Heart left ventricle (tissue), 16 donors: Measurements from ENCODE around the gene ISG15. TPM values are rescaled to one million over a fixed set of nuclear protein-coding genes. Genes with fewer than 3 reads are reported as not detected.

Experiments used
- ATAC-seq, 4 donors: fragments of 200-7000 bp; cut with Tn5 transposase; one replicate each; pipeline ENCODE4 v1.9.1; 2020 to 2022; ENCODE audit warnings: moderate library complexity in 4 of 4, mild to moderate bottlenecking in 3 of 4, moderate number of reproducible peaks in 1 of 4
- DNase-seq, 5 donors: peaks; one replicate each; pipeline ENCODE4 v3.0.0-alpha.2; 2020
- H3K27ac ChIP-seq, 12 donors: fragments of 200-600 bp; sonication (generic) in 4 of 12; one replicate each; pipeline versions ENCODE4 v1.5.0 to v1.8.0; 2016 to 2022; ENCODE audit warnings: mild to moderate bottlenecking in 2 of 12
- H3K27me3 ChIP-seq, 9 donors: fragments of 200-600 bp; sonication (generic) in 2 of 9; one replicate each; pipeline versions ENCODE4 v1.5.1 to v1.8.0; 2016 to 2022; ENCODE audit warnings: mild to moderate bottlenecking in 3 of 9
- H3K36me3 ChIP-seq, 9 donors: fragments of 200-600 bp; sonication (generic) in 2 of 9; one replicate each; pipeline versions ENCODE4 v1.5.0 to v1.8.0; 2018 to 2022; ENCODE audit warnings: mild to moderate bottlenecking in 2 of 9
- H3K4me1 ChIP-seq, 12 donors: fragments of 200-600 bp; sonication (generic) in 4 of 12; one replicate each; pipeline versions ENCODE4 v1.5.0 to v1.8.0; 2016 to 2022; ENCODE audit warnings: mild to moderate bottlenecking in 3 of 12
- H3K4me3 ChIP-seq, 12 donors: fragments of 200-600 bp; sonication (generic) in 4 of 12; one replicate each; pipeline versions ENCODE4 v1.5.0 to v1.8.0; 2017 to 2022; ENCODE audit warnings: mild to moderate bottlenecking in 9 of 12, moderate library complexity in 4 of 12
- H3K9me3 ChIP-seq, 12 donors: fragments of 200-600 bp; sonication (generic) in 4 of 12; one replicate each; pipeline versions ENCODE4 v1.5.0 to v1.8.0; 2016 to 2022; ENCODE audit warnings: mild to moderate bottlenecking in 1 of 12
- POLR2A ChIP-seq, 2 donors: fragments of 450-650 bp; IDR thresholded peaks; one replicate each; pipeline ENCODE4 v1.6.1; 2017; ENCODE audit warnings: antibody characterized with exemption in 2 of 2, mild to moderate bottlenecking in 2 of 2, moderate library complexity in 2 of 2
- WGBS, 4 donors: extraction: QIAGEN DNeasy Blood & Tissue Kit in 2 of 4; methylation state at CpG; one replicate each; pipeline versions ENCODE4 v1.1.5 to v1.1.7; 2013 to 2018; 5-methylcytosine and 5-hydroxymethylcytosine counted together
- intact Hi-C, 10 donors: fragments of 100-400 bp; cut with DNase I; formaldehyde crosslinking; loops; one replicate each; pipeline versions ENCODE4 v1.11.1 to v1.14.2; 2022
- polyA plus RNA-seq, 2 donors: library from polyadenylated mRNA; stranded (reverse); fragments of 200-250 nt; gene quantifications; one replicate each; pipeline ENCODE4 v1.2.3, GENCODE V29; 2013
- total RNA-seq, 9 donors: library from RNA; depleted of rRNA in 2 of 9; stranded (reverse); fragments of >200 nt in 2 of 9; fragmentation: NEBNext Ultra II Directional in 3 of 9; extraction: Animal tissue kit (Norgen Biotek cat#: 25700) in 3 of 9; gene quantifications; one replicate each; pipeline versions ENCODE4 v1.1.0 to v1.2.4, GENCODE V29; 2016 to 2023
- TF ChIP-seq, protein P1 (sequence below), 12 donors: fragments of 200-600 bp; sonication (generic) in 4 of 12; IDR thresholded peaks; one replicate each; pipeline versions ENCODE4 v1.5.0 to v1.8.0; 2018 to 2022; ENCODE audit warnings: antibody characterized with exemption in 12 of 12, mild to moderate bottlenecking in 5 of 12
- donor health status: ischemic (EF 13 %, LVEDD 7.1; RV severe dilation, severe dysfunction).
- donor health status: healthy with polysubstance abuse.
- donor health status: DM: no; HTN: yes; CAD: no.
- donor health status: DM: no; HTN: no; CAD: no.
- donor health status: ischemic (EF 25% LVEDD 6.9; RV normal size, moderate dysfunction).
- donor health status: ischemic (EF 25% LVEDD 5.7; RV mildly dilated, moderate dysfunction).
- donor health status: healthy.
- donor health status: DM: yes; HTN: yes; CAD: no.
- donor health status: ischemic (EF 35%, LVEDD 5.7; RV mildly dilated, moderate dysfunction).
- donor health status: nonischemic (EF 11% LVEDD 7.7; RV severe dilation, severe dysfunction).
- donor health status: DM: yes; HTN: yes; CAD: no.
- donor health status: PGD.
- donor health status: ischemic (EF 29% LVEDD 5.4; RV normal size, mild dysfunction).
- donor health status: nonischemic (EF 23%, LVEDD 6.1; RV moderate dilation, normal function).

Gene ISG15
- total and polyA plus RNA-seq, 11 donors: 17.0 to 189 (median 34.4) TPM

DNA sequence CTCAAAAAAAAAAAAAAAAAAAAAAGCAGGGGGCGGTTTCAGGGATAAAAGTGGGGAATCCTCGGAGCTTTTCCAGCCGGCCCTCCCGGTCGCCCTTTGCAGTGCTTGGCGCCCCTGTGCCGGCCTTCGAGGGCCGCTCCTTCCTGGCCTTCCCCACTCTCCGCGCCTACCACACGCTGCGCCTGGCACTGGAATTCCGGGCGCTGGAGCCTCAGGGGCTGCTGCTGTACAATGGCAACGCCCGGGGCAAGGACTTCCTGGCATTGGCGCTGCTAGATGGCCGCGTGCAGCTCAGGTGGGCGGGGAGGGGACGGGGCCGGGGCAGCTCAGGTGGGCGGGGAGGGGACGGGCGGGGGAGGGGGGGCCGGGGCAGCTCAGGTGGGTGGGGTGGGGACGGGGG lies 35.5 kb downstream of the ISG15 start:
- WGBS, 4 donors: 91 to 98% (median 96%) methylated on average over 18 to 28 of the region's 28 CpGs
- ATAC-seq (no peak), DNase-seq (no peak)
- Histone ChIP-seq H3K4me3 (no peak overlapping the region), H3K9me3 (no peaks in the 10 kb centered on the region), H3K4me1 (no peaks in the 10 kb centered on the region), H3K27ac (no peak overlapping the region), H3K36me3 (peaks cover 0 to 65% (median 5%) of the 10 kb centered on the region in 9 donors), H3K27me3 (no peaks in the 10 kb centered on the region)
- intact Hi-C loops: no loop called here
- TF ChIP-seq, protein P1, sequence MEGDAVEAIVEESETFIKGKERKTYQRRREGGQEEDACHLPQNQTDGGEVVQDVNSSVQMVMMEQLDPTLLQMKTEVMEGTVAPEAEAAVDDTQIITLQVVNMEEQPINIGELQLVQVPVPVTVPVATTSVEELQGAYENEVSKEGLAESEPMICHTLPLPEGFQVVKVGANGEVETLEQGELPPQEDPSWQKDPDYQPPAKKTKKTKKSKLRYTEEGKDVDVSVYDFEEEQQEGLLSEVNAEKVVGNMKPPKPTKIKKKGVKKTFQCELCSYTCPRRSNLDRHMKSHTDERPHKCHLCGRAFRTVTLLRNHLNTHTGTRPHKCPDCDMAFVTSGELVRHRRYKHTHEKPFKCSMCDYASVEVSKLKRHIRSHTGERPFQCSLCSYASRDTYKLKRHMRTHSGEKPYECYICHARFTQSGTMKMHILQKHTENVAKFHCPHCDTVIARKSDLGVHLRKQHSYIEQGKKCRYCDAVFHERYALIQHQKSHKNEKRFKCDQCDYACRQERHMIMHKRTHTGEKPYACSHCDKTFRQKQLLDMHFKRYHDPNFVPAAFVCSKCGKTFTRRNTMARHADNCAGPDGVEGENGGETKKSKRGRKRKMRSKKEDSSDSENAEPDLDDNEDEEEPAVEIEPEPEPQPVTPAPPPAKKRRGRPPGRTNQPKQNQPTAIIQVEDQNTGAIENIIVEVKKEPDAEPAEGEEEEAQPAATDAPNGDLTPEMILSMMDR (IDR thresholded peaks at IDR 0.05): no peak
- TF ChIP-seq POLR2A (IDR thresholded peaks at IDR 0.05): no peak

DNA sequence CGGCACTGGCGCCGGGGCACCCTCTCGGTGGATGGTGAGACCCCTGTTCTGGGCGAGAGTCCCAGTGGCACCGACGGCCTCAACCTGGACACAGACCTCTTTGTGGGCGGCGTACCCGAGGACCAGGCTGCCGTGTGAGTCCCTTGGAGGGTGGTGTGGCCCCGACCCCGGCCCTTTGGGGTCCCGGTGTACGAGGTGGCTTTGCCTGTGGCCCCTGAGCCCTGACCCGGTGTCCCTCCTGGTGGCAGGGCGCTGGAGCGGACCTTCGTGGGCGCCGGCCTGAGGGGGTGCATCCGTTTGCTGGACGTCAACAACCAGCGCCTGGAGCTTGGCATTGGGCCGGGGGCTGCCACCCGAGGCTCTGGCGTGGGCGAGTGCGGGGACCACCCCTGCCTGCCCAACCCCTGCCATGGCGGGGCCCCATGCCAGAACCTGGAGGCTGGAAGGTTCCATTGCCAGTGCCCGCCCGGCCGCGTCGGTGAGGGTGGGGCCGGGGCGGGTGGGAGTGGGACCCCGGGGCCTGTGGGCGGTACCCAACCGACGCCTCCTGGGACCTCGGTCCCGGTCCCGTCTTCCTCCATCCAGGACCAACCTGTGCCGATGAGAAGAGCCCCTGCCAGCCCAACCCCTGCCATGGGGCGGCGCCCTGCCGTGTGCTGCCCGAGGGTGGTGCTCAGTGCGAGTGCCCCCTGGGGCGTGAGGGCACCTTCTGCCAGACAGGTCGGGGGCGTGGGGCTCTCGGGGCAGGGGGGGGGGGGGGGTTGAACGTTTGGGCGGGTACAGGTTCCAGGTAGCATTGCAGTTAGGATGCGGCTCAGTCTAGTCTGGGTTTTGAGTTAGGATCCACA lies 36.2 kb downstream of the ISG15 start:
- Histone ChIP-seq H3K4me1 (no peaks in the 10 kb centered on the region), H3K36me3 (peaks cover 0 to 63% (median 5%) of the 10 kb centered on the region in 9 donors), H3K27me3 (no peaks in the 10 kb centered on the region), H3K4me3 (no peak overlapping the region), H3K27ac (no peak overlapping the region), H3K9me3 (no peaks in the 10 kb centered on the region)
- WGBS, 4 donors: 92 to 96% (median 94%) methylated on average over 24 to 57 of the region's 57 CpGs
- no peak for DNase-seq
- intact Hi-C loops: no loop called here
- TF ChIP-seq, protein P1 (IDR thresholded peaks at IDR 0.05): no peak
- TF ChIP-seq POLR2A (IDR thresholded peaks at IDR 0.05): no peak
- no peak for ATAC-seq

DNA sequence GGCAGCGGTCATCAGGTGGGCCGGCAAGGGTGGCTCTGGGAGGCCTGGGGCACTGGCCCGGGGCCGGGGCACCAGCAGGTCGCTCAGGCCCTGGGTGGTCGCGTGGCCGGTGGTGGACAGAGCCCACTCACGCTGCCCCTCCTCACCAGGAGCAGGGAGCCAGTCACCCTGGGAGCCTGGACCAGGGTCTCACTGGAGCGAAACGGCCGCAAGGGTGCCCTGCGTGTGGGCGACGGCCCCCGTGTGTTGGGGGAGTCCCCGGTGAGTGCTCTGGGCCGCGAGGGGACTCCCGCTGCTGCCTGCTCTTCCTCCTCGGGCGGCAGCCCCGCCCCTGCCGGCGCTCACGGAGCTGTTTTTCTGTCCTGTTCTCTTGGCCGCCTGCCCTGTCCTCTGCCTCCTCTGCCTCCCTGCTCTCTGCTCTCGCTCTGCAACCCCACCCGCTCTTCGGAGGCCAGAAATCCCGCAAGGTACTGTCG lies 37.3 kb downstream of the ISG15 start:
- intact Hi-C loops: no loop called here
- Histone ChIP-seq H3K4me3 (peak overlapping the region in 2 of 12 donors; percentile 16 to 19), H3K27me3 (no peaks in the 10 kb centered on the region), H3K36me3 (peaks cover 0 to 53% (median 5%) of the 10 kb centered on the region in 9 donors), H3K9me3 (no peaks in the 10 kb centered on the region), H3K27ac (no peak overlapping the region), H3K4me1 (no peaks in the 10 kb centered on the region)
- ATAC-seq (peak in 3 of 4 donors; percentile 35 to 83 (median 73)), DNase-seq (peak in 3 of 5 donors; percentile 70 to 83 (median 78))
- no peak for TF ChIP-seq POLR2A (IDR thresholded peaks at IDR 0.05)
- TF ChIP-seq, protein P1 (IDR thresholded peaks at IDR 0.05): no peak
- WGBS, 4 donors: 68 to 75% (median 71%) methylated on average over 23 to 32 of the region's 32 CpGs

GRCh38 chr1:1051127-1051810 lies 38.0 kb downstream of the ISG15 start:
- intact Hi-C loops: no loop called here
- H3K36me3 ChIP-seq: peaks cover 0 to 47% (median 5%) of the 10 kb centered on the region in 9 donors
- no peak overlapping the region for H3K27ac ChIP-seq
- no peaks in the 10 kb centered on the region for H3K4me1 ChIP-seq
- peak overlapping the region in 2 of 12 donors; percentile 16 to 19 for H3K4me3 ChIP-seq
- no peaks in the 10 kb centered on the region for H3K27me3 ChIP-seq
- ATAC-seq: no peak
- TF ChIP-seq POLR2A (IDR thresholded peaks at IDR 0.05): no peak
- DNase-seq: no peak
- H3K9me3 ChIP-seq: no peaks in the 10 kb centered on the region
- 87 to 95% (median 91%) methylated on average over 24 to 46 of the region's 46 CpGs for WGBS, 4 donors
